HFFc6 (cell line): ENCODE data around the gene KIT. TPM values are rescaled to one million over a fixed set of nuclear protein-coding genes. Genes with fewer than 3 reads are reported as not detected.

Source experiments
- DNase-seq: peaks from one replicate; pipeline ENCODE4 v3.0.0-alpha.2; 2018
- H3K27ac Mint-ChIP-seq: 2 replicates; pipeline ENCODE4 v1.8.0; 2020; ENCODE audit warnings: mild to moderate bottlenecking, mixed read lengths
- H3K27me3 Mint-ChIP-seq: 2 replicates; pipeline ENCODE4 v1.8.0; 2021; ENCODE audit warnings: mild to moderate bottlenecking, moderate library complexity, mixed read lengths; ENCODE audit not compliant: insufficient read depth
- H3K36me3 Mint-ChIP-seq: 2 replicates; pipeline ENCODE4 v1.8.0; 2021; ENCODE audit warnings: low read depth, mixed read lengths
- H3K4me1 Mint-ChIP-seq: 2 replicates; pipeline ENCODE4 v1.8.0; 2020; ENCODE audit warnings: low read depth, mixed read lengths
- H3K4me3 Mint-ChIP-seq: 2 replicates; pipeline ENCODE4 v1.8.0; 2020; ENCODE audit warnings: mild to moderate bottlenecking, moderate library complexity, mixed read lengths
- H3K9me3 Mint-ChIP-seq: 2 replicates; pipeline ENCODE4 v1.8.0; 2020; ENCODE audit warnings: mild to moderate bottlenecking, mixed read lengths
- CTCF ChIP-seq: fragments of 200-600 bp; sonication (generic); IDR thresholded peaks from 2 replicates; pipeline ENCODE4 v1.5.0; 2021; ENCODE audit warnings: antibody characterized with exemption, mild to moderate bottlenecking
- total RNA-seq, 6 experiments: library from RNA; stranded (reverse); fragmentation: NEBNext Ultra II Directional; extraction: Animal tissue kit (Norgen Biotek cat#: 25700); gene quantifications; 2 replicates in 1 of 6; 3 replicates in 5 of 6; pipeline ENCODE4 v1.2.3, GENCODE V29; 2021

Gene KIT
- total RNA-seq, 6 experiments from 2014 or later, result 0.11 to 1.2 (median 0.26) TPM

DNA sequence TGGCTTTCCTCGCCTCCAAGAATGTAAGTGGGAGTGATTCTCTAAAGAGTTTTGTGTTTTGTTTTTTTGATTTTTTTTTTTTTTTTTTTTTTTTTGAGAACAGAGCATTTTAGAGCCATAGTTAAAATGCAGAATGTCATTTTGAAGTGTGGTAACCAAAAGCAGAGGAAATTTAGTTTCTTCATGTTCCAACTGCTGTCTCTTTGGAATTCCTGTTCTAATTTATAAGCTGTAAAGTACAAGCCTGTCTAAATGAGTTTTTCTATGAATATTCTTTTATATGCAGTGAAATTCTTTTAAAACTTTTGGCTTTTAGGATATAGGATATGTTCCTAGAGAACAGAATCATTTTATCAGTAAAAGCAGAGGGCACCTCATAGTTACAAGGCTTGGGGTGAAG is 74.2 kb downstream of the KIT start:
- no peak for TF ChIP-seq CTCF
- Mint-ChIP-seq H3K27me3 (no peaks in the 10 kb centered on the region; the same call in 1 of the 2 replicates), H3K4me3 (no peak overlapping the region), H3K9me3 (no peaks in the 10 kb centered on the region), H3K27ac (no peak overlapping the region), H3K4me1 (no peaks in the 10 kb centered on the region), H3K36me3 (no peaks in the 10 kb centered on the region)
- no peak for DNase-seq

- DNase-seq, result no peak
- Mint-ChIP-seq H3K4me1 (no peaks in the 10 kb centered on the region), H3K4me3 (no peak overlapping the region), H3K9me3 (no peaks in the 10 kb centered on the region), H3K36me3 (no peaks in the 10 kb centered on the region), H3K27ac (no peak overlapping the region), H3K27me3 (peaks cover under 1% of the 10 kb centered on the region)
- TF ChIP-seq CTCF, result no peak
Observed at GRCh38 chr4:54737421-54737820, 79.7 kb downstream of the KIT start.

DNA sequence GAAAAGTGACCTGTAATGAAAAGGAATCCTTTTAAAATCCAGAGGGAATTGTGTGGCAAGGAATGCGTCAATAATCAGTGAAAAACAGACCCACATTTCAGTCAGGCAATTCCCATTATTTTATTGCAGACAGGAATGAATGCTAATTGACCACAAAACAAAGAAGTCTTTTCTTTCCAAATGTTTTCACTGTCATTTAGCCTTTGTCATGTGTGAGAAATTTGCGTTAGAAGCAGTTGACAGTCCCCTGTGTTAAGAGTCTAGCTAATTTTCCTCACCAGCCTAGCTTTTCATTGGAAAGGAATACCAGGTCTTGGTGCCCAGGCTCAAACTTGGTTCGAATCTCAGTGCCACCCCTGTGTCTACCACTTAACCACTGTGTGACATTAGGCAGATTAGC is 83.4 kb downstream of the KIT start:
- no peak overlapping the region for H3K27ac Mint-ChIP-seq
- peaks cover 8% of the 10 kb centered on the region for H3K27me3 Mint-ChIP-seq
- H3K4me3 Mint-ChIP-seq, result no peak overlapping the region
- no peaks in the 10 kb centered on the region for H3K36me3 Mint-ChIP-seq
- DNase-seq, result no peak
- TF ChIP-seq CTCF, result no peak
- H3K9me3 Mint-ChIP-seq, result no peaks in the 10 kb centered on the region
- no peaks in the 10 kb centered on the region for H3K4me1 Mint-ChIP-seq

- H3K27ac Mint-ChIP-seq, result no peak overlapping the region
- no peaks in the 10 kb centered on the region for H3K9me3 Mint-ChIP-seq
- no peak for TF ChIP-seq CTCF
- no peaks in the 10 kb centered on the region for H3K4me1 Mint-ChIP-seq
- no peak overlapping the region for H3K4me3 Mint-ChIP-seq
- H3K36me3 Mint-ChIP-seq, result no peaks in the 10 kb centered on the region
- H3K27me3 Mint-ChIP-seq, result peaks cover 8% of the 10 kb centered on the region
- no peak for DNase-seq
Observed at GRCh38 chr4:54742636-54743399, 85.1 kb downstream of the KIT start.

GRCh38 chr4:54743562-54743961 is 85.8 kb downstream of the KIT start:
- H3K27ac Mint-ChIP-seq, result no peak overlapping the region
- H3K4me3 Mint-ChIP-seq, result no peak overlapping the region
- no peaks in the 10 kb centered on the region for H3K9me3 Mint-ChIP-seq
- no peaks in the 10 kb centered on the region for H3K4me1 Mint-ChIP-seq
- no peak for TF ChIP-seq CTCF
- H3K27me3 Mint-ChIP-seq, result peaks cover 8% of the 10 kb centered on the region
- no peak for DNase-seq
- H3K36me3 Mint-ChIP-seq, result no peaks in the 10 kb centered on the region
